ENCODE results near the gene CCDC28A.

DNA sequence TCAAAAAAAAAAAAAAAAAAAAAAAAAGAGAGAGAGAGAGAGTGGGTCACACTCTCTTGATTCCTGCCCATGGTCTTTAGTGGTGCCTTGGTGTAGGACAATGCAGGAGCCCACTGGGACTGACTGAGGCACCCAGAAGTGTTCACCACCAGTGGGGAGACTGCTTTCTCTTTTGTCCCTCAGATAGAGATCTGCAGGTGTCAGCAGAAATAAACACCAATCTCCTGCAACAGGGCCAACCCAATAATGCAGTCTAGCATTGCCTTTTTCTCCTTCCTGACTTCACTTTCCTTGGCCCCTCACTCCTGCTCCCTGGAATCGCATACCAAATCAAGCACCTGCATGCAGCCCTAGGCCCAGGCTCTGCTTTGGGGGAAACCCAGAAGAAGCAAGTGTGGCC is 39.0 kb upstream of the CCDC28A start:
- no peak for TF ChIP-seq CTCF (IDR thresholded peaks at IDR 0.05)
- TF ChIP-seq POLR2A (IDR thresholded peaks at IDR 0.05), result no peak
